ENCODE data around the gene ARHGEF2. TPM values are rescaled to one million over a fixed set of nuclear protein-coding genes. Genes with fewer than 3 reads are reported as not detected.

The ARHGEF2 gene
- total and polyA plus RNA-seq, 2 donors (not counting 1 experiment from before 2014, with no cell fraction given), result 241 to 245 TPM

GRCh38 chr1:155983191-155984024 is 5.1 kb upstream of the ARHGEF2 start:
- Histone ChIP-seq H3K9ac (ENCODE audit: low read length) (peak overlapping the region; percentile 13), H3K9me3 (ENCODE audit: control extremely low read depth in 1 of 3, control insufficient read depth in 2 of 3, insufficient read depth in 1 of 3, low read length in 2 of 3) (no peaks in the 10 kb centered on the region), H3K27me3 (replicated peaks in 1 of 4; ENCODE audit: control extremely low read depth in 1 of 4, control insufficient read depth in 3 of 4, insufficient read depth in 4 of 4, low read length in 3 of 4) (no peaks in the 10 kb centered on the region), H3K4me2 (replicated peaks; ENCODE audit: low read depth, low read length, poor library complexity, severe bottlenecking) (peak overlapping the region; percentile 93), H3K79me2 (ENCODE audit: control insufficient read depth, insufficient read depth, low read length) (peaks cover 85% of the 10 kb centered on the region), H2AFZ (ENCODE audit: insufficient read depth, low read depth, low read length, poor library complexity, severe bottlenecking) (no peak overlapping the region), H3K27ac (ENCODE audit: low read length in 2 of 2) (peak overlapping the region; percentile 70 to 91), H3K4me3 (ENCODE audit: control extremely low read depth in 1 of 5, extremely low read depth in 1 of 5, insufficient read depth in 1 of 5, low read depth in 2 of 5, low read length in 4 of 5) (peak overlapping the region in 4 of 5 experiments; percentile 3 to 23 (median 18)), H3K4me1 (ENCODE audit: control insufficient read depth in 2 of 2, insufficient read depth in 2 of 2, low read length in 2 of 2) (peaks cover 55 to 65% of the 10 kb centered on the region in 2 donors), H3K36me3 (replicated peaks in 1 of 2; ENCODE audit: control extremely low read depth in 1 of 2, control insufficient read depth in 1 of 2, extremely low read depth in 1 of 2, insufficient read depth in 2 of 2, low read length in 1 of 2) (no peaks in the 10 kb centered on the region), H4K20me1 (ENCODE audit: control insufficient read depth, insufficient read depth, low read length, poor library complexity, severe bottlenecking) (no peaks in the 10 kb centered on the region)
- intact Hi-C loops (cut with micrococcal nuclease), result no loop called here
- TF ChIP-seq EZH2 (IDR thresholded peaks at IDR 0.05; ENCODE audit: borderline replicate concordance, insufficient read depth, low read depth, low read length, poor library complexity, severe bottlenecking), result no peak
- peak; percentile 53 for TF ChIP-seq CTCF (IDR thresholded peaks at IDR 0.05)
- ChIA-PET CTCF (interaction anchor here (0.5 to 12.2 kb wide), 19 partner anchors 9 to 222 kb away, joined by 3 to 206 read pairs (median 6); partner anchors contain the start of genes KHDC4 and RXFP4), POLR2A (interaction anchor here (0.7 to 4.8 kb wide), 10 partner anchors 9 to 127 kb away, joined by 3 to 44 read pairs (median 5); partner anchors contain the start of genes GON4L and KHDC4)
- H3K27me3 Mint-ChIP-seq, result no peaks in the 10 kb centered on the region
- 38% methylated on average over 3 of the region's 4 CpGs for WGBS (ENCODE audit: insufficient coverage)
- DNase-seq (peak; percentile 74), ATAC-seq (ENCODE audit: low read depth) (peak; percentile 60)
- peak overlapping the region; percentile 94 for H3K27ac Mint-ChIP-seq
- H3K4me1 Mint-ChIP-seq, result peaks cover 61% of the 10 kb centered on the region
- peak overlapping the region; percentile 95 for H3K4me3 Mint-ChIP-seq
- no peaks in the 10 kb centered on the region for H3K9me3 Mint-ChIP-seq (ENCODE audit: insufficient read depth)
